ENCODE results near the gene OSMR.

DNA sequence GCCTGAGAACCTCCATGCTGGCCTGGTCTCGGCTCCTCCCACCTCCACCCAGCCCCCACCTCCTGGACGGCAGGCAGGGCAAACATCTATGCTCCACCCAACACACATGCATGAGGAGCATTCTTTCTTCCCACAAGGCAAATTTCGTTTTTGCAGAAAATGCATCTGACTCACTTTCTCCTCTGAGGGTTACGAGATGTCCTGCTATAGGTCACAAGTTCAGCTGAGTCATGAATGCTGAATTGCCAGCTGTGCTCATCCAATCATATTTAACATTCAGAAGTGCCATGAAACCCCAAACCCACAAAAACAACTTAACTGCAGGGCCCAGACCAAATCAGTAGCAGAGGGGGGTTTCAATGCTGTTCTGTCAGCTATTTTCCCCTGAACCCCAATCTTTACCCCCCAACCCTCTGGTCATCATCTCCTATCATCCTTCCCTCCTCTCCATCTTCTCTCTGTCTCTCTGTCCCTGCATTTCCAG is 39.0 kb upstream of the OSMR start:
- TF ChIP-seq EZH2phosphoT487 (IDR thresholded peaks at IDR 0.05; ENCODE audit: insufficient read depth, low read depth) (no peak), EZH2 (IDR thresholded peaks at IDR 0.05; ENCODE audit: insufficient read depth, poor library complexity, severe bottlenecking) (no peak)

All from GM23248 (cell line).